Aorta (tissue), 5 donors: ENCODE results near the gene DIABLO. TPM values are rescaled to one million over a fixed set of nuclear protein-coding genes. Genes with fewer than 3 reads are reported as not detected.
"Not testable (repeated sequence)": the region's sequence is repeated elsewhere in the genome, so short reads cannot be mapped to it uniquely, and the experiment has no call there.

ENCODE experiments used
- ATAC-seq: fragments of 200-7000 bp; cut with Tn5 transposase; one replicate; pipeline ENCODE4 v1.9.1; 2022; ENCODE audit warnings: moderate library complexity; ENCODE audit not compliant: low FRiP score
- DNase-seq, 2 donors: peaks; one replicate each; pipeline ENCODE4 v3.0.0-alpha.2; 2020
- H3K27ac ChIP-seq, 2 donors: one replicate each; pipeline ENCODE4 v1.5.1; 2013; ENCODE audit warnings: low read length in 2 of 2, mild to moderate bottlenecking in 2 of 2, moderate library complexity in 2 of 2, control low read depth in 1 of 2, inconsistent platforms in 1 of 2, low read depth in 1 of 2
- H3K27me3 ChIP-seq, 2 donors: one replicate each; pipeline ENCODE4 v1.6.1; 2013; ENCODE audit warnings: control low read depth in 1 of 2, low read length in 1 of 2, mild to moderate bottlenecking in 1 of 2, moderate library complexity in 1 of 2; ENCODE audit not compliant: insufficient read depth in 2 of 2, control insufficient read depth in 1 of 2
- H3K36me3 ChIP-seq, 2 donors: one replicate each; pipeline ENCODE4 v1.6.1; 2013; ENCODE audit warnings: control low read depth in 1 of 2, low read length in 1 of 2, mild to moderate bottlenecking in 1 of 2; ENCODE audit not compliant: insufficient read depth in 2 of 2, control insufficient read depth in 1 of 2
- H3K4me1 ChIP-seq, 2 donors: one replicate each; pipeline ENCODE4 v1.6.1; 2013; ENCODE audit warnings: low read length in 2 of 2, control low read depth in 1 of 2, mild to moderate bottlenecking in 1 of 2, moderate library complexity in 1 of 2; ENCODE audit not compliant: insufficient read depth in 2 of 2, control insufficient read depth in 1 of 2
- H3K4me3 ChIP-seq, 2 donors: one replicate each; pipeline ENCODE4 v1.5.1; 2013; ENCODE audit warnings: low read length in 2 of 2, control low read depth in 1 of 2, mild to moderate bottlenecking in 1 of 2
- H3K9me3 ChIP-seq: one replicate; pipeline ENCODE4 v1.6.1; 2013; ENCODE audit warnings: mild to moderate bottlenecking, low read length; ENCODE audit not compliant: control insufficient read depth
- WGBS, 2 donors: extraction: QIAGEN DNeasy Blood & Tissue Kit; methylation state at CpG; one replicate each; pipeline ENCODE4 v1.1.7; 2013; 5-methylcytosine and 5-hydroxymethylcytosine counted together
- intact Hi-C, 2 donors: fragments of 100-400 bp; cut with DNase I; formaldehyde crosslinking; loops; one replicate each; pipeline versions ENCODE4 v1.14.2 to v1.15.0; 2022
- long read RNA-seq, 2 donors: library from polyadenylated mRNA; unstranded; transcript quantifications; one replicate each; pipeline ENCODE4 v2.0.0, GENCODE V29; 2020 to 2021
- polyA plus RNA-seq, 2 donors: library from polyadenylated mRNA; stranded (reverse); fragments of 200-250 nt; gene quantifications; one replicate each; pipeline ENCODE4 v1.2.3, GENCODE V29; 2013
- total RNA-seq, 2 donors: library from RNA; stranded (reverse); fragmentation: NEBNext Ultra II Directional; extraction: Animal tissue kit (Norgen Biotek cat#: 25700); gene quantifications; one replicate each; pipeline ENCODE4 v1.2.1, GENCODE V29; 2021
- donor health status: healthy with polysubstance abuse.
- donor health status: Bipolar disorder and iron deficiency.
- donor health status: DM: no; HTN: no; CAD: no.
- donor health status: DM: no; HTN: no; CAD: no.
- donor health status: DM: yes; HTN: yes; CAD: no.

Gene DIABLO
- total RNA-seq (10 to 100 TPM; 26.5 to 28.7 TPM), polyA plus RNA-seq (10 to 100 TPM; 31.7 to 42.3 TPM)
- long read RNA-seq, donor 1, transcript DIABLO-202 (6 exons, 1,336 nt) = minor isoform, 11 of 93 reads
- long read RNA-seq, donor 1, transcript DIABLO-207 (6 exons, 1,471 nt) = major isoform, 67 of 93 reads
- long read RNA-seq, donor 1, partial matches to known transcripts = 2 of 93 reads
- long read RNA-seq, donor 1, other reads (novel, unspliced or antisense) = 2 of 93 reads
- long read RNA-seq, donor 2, transcript DIABLO-207 (6 exons, 1,471 nt) = major isoform, 10 of 12 reads
- long read RNA-seq, donor 2, partial matches to known transcripts = 0 of 12 reads
- long read RNA-seq, donor 2, other reads (novel, unspliced or antisense) = 0 of 12 reads

- ATAC-seq (peak; percentile 100), DNase-seq (peak; percentile 100)
- H3K36me3 ChIP-seq = peaks cover under 1 to 2% of the 10 kb centered on the region in 2 donors
- H3K9me3 ChIP-seq = no peaks in the 10 kb centered on the region
- WGBS, 2 donors = 1% methylated on average over 64 to 74 of the region's 74 CpGs
- H3K27ac ChIP-seq = peak within 1 kb of the TSS; percentile 73 to 88
- H3K4me3 ChIP-seq = peak within 1 kb of the TSS; percentile 15 to 59
- intact Hi-C loops = loop anchor here in 1 of 2 donors (1.0 kb wide), 1 partner anchor 40 kb away; the partner anchor contains the start of gene VPS33A
- no peaks in the 10 kb centered on the region for H3K27me3 ChIP-seq
- no peaks in the 10 kb centered on the region for H3K4me1 ChIP-seq
Observed at GRCh38 chr12:122225683-122226365, at the start of gene DIABLO. Gene DIABLO (minus strand): TSS chr12:122226052. CDS start chr12:122226014, 38 bp downstream.

- Histone ChIP-seq H3K27ac (no peak overlapping the region), H3K4me1 (no peaks in the 10 kb centered on the region), H3K27me3 (no peaks in the 10 kb centered on the region), H3K36me3 (peaks cover 0 to 9% of the 10 kb centered on the region in 2 donors), H3K4me3 (no peak overlapping the region), H3K9me3 (no peaks in the 10 kb centered on the region)
- intact Hi-C loops = no loop called here
- ATAC-seq = no peak
- WGBS, 2 donors = 79 to 85% methylated on average over 8 of the region's 8 CpGs
- DNase-seq = no peak
Observed at GRCh38 chr12:122275459-122275858, 49.6 kb upstream of the DIABLO start.

- Histone ChIP-seq H3K9me3 (no peaks in the 10 kb centered on the region), H3K4me1 (no peaks in the 10 kb centered on the region), H3K27me3 (no peaks in the 10 kb centered on the region), H3K27ac (peak within 1 kb of the TSS; percentile 20 to 77), H3K36me3 (peaks cover 0 to under 1% of the 10 kb centered on the region in 2 donors), H3K4me3 (peak within 1 kb of the TSS; percentile 53 to 77)
- ATAC-seq (peak; percentile 98), DNase-seq (peak; percentile 97 to 99)
- 0% methylated on average over 56 of the region's 56 CpGs for WGBS, 2 donors
- intact Hi-C loops = loop anchor here in 1 of 2 donors (1.0 to 10.0 kb wide), 2 partner anchors 40 to 88 kb away; partner anchors contain the start of gene DIABLO
Observed at GRCh38 chr12:122266230-122266901, 40.5 kb upstream of the DIABLO start, which contains the start of gene VPS33A. Gene VPS33A (minus strand): TSS chr12:122266494. CDS start chr12:122266408, 86 bp downstream.

GRCh38 chr12:122265886-122266229 lies 40.0 kb upstream of the DIABLO start:
- peak overlapping the region; percentile 53 to 77 for H3K4me3 ChIP-seq
- no peaks in the 10 kb centered on the region for H3K9me3 ChIP-seq
- H3K36me3 ChIP-seq = peaks cover 4% of the 10 kb centered on the region in 2 donors
- peak overlapping the region in 1 of 2 donors; percentile 77 for H3K27ac ChIP-seq
- intact Hi-C loops = loop anchor here in 1 of 2 donors (1.0 to 10.0 kb wide), 2 partner anchors 40 to 89 kb away; partner anchors contain the start of gene DIABLO
- no peaks in the 10 kb centered on the region for H3K4me1 ChIP-seq
- DNase-seq (no peak), ATAC-seq (peak; percentile 75)
- no peaks in the 10 kb centered on the region for H3K27me3 ChIP-seq
- 0 to 1% methylated on average over 17 of the region's 17 CpGs for WGBS, 2 donors

GRCh38 chr12:122265476-122265875 lies 39.6 kb upstream of the DIABLO start:
- Histone ChIP-seq H3K4me3 (peak overlapping the region; percentile 53 to 77), H3K4me1 (no peaks in the 10 kb centered on the region), H3K36me3 (peaks cover 4% of the 10 kb centered on the region in 2 donors), H3K27ac (peak overlapping the region in 1 of 2 donors; percentile 77), H3K27me3 (no peaks in the 10 kb centered on the region), H3K9me3 (no peaks in the 10 kb centered on the region)
- intact Hi-C loops = loop anchor here in 1 of 2 donors (10.0 kb wide), 1 partner anchor 89 kb away; no protein-coding TSS in a partner anchor
- ATAC-seq (no peak), DNase-seq (no peak)
- WGBS, 2 donors = 28 to 29% methylated on average over 1 of the region's 1 CpG

GRCh38 chr12:122260735-122261134 lies 34.9 kb upstream of the DIABLO start:
- intact Hi-C loops = loop anchor here in 1 of 2 donors (10.0 kb wide), 1 partner anchor 94 kb away; no protein-coding TSS in a partner anchor
- not testable (repeated sequence) for ATAC-seq, H3K4me3 ChIP-seq, H3K27me3 ChIP-seq, H3K36me3 ChIP-seq, DNase-seq, H3K4me1 ChIP-seq, H3K9me3 ChIP-seq, H3K27ac ChIP-seq
- WGBS, 2 donors = 90 to 98% methylated on average over 13 to 14 of the region's 14 CpGs

GRCh38 chr12:122258939-122259338 lies 33.1 kb upstream of the DIABLO start:
- H3K36me3 ChIP-seq, H3K4me3 ChIP-seq: not testable (repeated sequence)
- WGBS, 2 donors = 89 to 93% methylated on average over 3 to 4 of the region's 4 CpGs

GRCh38 chr12:122258462-122258861 lies 32.6 kb upstream of the DIABLO start:
- intact Hi-C loops, H3K4me3 ChIP-seq, H3K9me3 ChIP-seq, H3K27me3 ChIP-seq, DNase-seq, H3K36me3 ChIP-seq, ATAC-seq, H3K27ac ChIP-seq, H3K4me1 ChIP-seq: not testable (repeated sequence)
- WGBS, 2 donors = 96 to 100% methylated on average over 4 of the region's 4 CpGs

More at GRCh38 chr12:122258939-122259338, 33.1 kb upstream of the DIABLO start:
- ATAC-seq, H3K27ac ChIP-seq, DNase-seq, H3K4me1 ChIP-seq, H3K27me3 ChIP-seq, intact Hi-C loops, H3K9me3 ChIP-seq: not testable (repeated sequence)
